ENCODE results near the gene ELMOD3.
"Not testable (repeated sequence)": the region's sequence is repeated elsewhere in the genome, so short reads cannot be mapped to it uniquely, and the experiment has no call there.

ELMOD3 gene

DNA sequence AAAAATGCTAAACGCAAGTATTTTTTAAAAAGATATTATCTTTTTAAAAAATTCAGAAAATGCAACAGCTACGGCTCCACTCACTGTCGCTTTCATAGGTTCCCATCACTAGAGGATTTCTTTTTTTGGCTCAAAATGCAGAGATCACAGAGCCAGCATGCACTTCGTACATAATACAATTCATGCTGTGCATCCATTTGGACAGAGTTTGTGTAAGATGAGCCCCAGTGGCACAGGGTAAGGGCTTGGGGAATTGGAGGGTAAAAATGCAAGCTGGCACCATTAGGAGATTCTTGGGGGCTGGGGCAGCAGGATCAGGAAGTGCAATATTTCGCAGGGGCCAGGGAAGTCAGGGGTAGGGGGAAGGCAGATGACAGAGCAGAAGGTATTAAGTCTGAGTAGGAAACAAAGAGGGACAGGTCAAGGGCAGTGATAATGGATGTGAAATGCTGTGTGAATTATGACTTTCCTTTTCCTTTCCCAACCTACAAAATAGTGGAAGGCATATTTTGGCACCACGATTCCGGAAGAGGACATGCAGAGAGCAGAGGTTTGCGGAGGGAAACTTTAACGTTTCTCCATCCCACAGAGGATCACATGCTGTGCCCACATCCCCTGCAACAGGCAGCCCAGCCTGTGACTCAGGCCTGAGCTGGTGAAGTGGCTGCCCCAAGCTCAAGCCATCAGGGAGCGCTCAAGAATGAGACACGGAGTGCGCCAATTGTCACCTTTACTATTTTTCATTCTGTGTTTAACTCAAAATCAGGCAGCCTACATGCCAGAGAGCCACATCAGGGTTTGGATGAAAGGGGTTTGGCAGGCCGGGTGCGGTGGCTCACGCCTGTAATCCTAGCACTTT, 50.9 kb downstream of the ELMOD3 start:
- no peak overlapping the region for H3K4me3 ChIP-seq (ENCODE audit: low read depth, low read length)
- TF ChIP-seq, protein P1, sequence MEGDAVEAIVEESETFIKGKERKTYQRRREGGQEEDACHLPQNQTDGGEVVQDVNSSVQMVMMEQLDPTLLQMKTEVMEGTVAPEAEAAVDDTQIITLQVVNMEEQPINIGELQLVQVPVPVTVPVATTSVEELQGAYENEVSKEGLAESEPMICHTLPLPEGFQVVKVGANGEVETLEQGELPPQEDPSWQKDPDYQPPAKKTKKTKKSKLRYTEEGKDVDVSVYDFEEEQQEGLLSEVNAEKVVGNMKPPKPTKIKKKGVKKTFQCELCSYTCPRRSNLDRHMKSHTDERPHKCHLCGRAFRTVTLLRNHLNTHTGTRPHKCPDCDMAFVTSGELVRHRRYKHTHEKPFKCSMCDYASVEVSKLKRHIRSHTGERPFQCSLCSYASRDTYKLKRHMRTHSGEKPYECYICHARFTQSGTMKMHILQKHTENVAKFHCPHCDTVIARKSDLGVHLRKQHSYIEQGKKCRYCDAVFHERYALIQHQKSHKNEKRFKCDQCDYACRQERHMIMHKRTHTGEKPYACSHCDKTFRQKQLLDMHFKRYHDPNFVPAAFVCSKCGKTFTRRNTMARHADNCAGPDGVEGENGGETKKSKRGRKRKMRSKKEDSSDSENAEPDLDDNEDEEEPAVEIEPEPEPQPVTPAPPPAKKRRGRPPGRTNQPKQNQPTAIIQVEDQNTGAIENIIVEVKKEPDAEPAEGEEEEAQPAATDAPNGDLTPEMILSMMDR (IDR thresholded peaks at IDR 0.05; ENCODE audit: control insufficient read depth, extremely low read depth, insufficient read depth), result no peak
- no peak for DNase-seq (ENCODE audit: low read depth)

DNA sequence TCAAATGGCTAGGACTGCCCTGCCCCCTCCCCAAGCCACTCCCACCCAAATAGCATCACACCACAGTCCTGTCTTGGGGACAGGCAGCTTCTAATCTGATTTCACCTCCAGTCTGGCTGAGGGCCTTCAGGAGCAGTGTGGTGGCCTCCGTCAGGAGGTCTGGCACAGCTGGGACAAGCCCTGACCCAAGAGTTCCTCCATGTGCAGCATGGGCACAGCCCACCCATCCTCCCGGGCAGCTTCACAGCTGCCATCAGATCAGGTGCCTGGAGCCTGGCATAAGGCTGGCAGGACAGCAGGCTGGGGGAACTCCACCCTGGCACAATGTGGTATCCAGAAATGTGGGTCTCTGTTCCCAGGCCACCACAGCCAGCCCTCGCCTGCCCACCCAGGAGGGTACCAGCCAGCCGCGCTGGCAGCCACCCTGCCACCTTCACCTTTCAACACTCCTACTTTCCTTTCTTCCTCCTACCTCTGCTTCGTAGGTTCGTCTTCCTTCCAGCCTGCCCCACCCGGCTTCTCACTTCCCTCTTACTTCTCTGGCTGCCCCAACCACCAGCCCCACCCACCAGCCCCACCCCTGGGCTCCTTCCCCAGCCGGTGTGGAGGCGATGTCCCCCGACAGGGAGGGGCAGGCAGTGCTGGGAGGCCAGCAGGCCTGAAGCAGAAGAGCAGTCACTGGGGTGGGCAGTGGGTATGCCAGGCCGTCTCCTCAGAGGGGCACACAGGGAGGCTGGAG, 55.4 kb downstream of the ELMOD3 start, which contains the start of gene CAPG:
TSS of gene CAPG (minus strand) at position 522 of the 739 bp plus-strand sequence. CDS start 8,221 bp downstream, outside the sequence.
- TF ChIP-seq, protein P1 (IDR thresholded peaks at IDR 0.05; ENCODE audit: control insufficient read depth, extremely low read depth, insufficient read depth), result no peak
- no peak for DNase-seq (ENCODE audit: low read depth)
- no peak within 1 kb of the TSS for H3K4me3 ChIP-seq (ENCODE audit: low read depth, low read length)

DNA sequence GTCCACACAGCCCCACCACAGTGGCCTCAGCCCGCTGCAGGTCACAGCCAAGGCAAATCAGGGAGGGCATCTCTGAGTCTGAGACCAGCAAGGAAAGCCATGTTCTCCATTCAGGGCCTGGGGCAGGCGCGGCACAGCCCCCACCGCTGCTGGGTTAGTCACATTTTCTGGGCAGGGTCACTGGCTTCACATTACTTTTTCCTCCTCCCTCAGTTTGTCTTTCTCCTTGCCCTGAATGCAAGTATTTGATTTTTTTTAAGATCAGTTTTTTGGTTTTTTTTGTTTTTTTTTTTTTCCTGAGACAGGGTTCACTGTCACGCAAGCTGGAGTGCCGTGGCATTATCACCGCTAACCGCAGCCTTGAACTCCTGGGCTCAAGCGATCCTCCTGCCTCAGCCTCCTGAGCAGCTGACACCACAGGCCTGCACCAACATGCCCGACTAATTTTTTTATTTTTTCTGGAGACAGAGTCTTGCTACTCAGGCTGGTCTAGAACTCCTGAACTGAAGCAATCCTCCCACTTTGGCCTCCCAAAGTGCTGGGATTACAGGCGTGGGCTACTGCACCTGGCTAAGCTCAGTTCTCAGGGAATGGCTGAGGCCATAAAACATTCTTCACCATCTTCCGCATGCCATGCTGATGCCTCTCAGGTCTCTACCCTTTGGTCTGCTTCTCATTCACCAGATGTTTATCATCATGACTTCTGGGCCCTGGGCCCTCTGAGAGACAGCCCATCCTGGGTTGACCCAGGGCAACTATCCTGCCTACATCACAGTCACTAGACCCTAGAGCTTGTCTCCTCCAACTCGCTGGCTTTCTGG, 56.2 kb downstream of the ELMOD3 start:
- TF ChIP-seq, protein P1 (IDR thresholded peaks at IDR 0.05; ENCODE audit: control insufficient read depth, extremely low read depth, insufficient read depth), result no peak
- no peak for DNase-seq (ENCODE audit: low read depth)
- no peak overlapping the region for H3K4me3 ChIP-seq (ENCODE audit: low read depth, low read length)

DNA sequence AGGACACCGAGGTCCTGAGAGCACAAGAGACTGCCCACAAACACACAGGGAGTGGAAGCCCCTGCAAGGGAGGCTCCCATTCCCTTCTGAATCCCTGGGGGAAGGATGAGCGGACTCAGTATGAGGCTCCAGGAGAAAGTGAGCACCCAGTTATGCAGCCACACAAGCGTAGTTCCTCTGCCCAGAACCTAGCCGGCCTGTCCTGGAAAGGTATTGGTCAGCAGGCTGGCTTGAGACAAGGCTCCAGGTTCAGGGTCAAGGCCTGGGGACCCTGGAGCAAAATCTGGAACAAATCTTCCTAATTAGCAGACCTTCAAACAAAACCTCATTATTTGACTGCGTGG, 56.8 kb downstream of the ELMOD3 start:
- TF ChIP-seq, protein P1 (IDR thresholded peaks at IDR 0.05; ENCODE audit: control insufficient read depth, extremely low read depth, insufficient read depth), result no peak
- no peak for DNase-seq (ENCODE audit: low read depth)
- H3K4me3 ChIP-seq (ENCODE audit: low read depth, low read length), result no peak overlapping the region

DNA sequence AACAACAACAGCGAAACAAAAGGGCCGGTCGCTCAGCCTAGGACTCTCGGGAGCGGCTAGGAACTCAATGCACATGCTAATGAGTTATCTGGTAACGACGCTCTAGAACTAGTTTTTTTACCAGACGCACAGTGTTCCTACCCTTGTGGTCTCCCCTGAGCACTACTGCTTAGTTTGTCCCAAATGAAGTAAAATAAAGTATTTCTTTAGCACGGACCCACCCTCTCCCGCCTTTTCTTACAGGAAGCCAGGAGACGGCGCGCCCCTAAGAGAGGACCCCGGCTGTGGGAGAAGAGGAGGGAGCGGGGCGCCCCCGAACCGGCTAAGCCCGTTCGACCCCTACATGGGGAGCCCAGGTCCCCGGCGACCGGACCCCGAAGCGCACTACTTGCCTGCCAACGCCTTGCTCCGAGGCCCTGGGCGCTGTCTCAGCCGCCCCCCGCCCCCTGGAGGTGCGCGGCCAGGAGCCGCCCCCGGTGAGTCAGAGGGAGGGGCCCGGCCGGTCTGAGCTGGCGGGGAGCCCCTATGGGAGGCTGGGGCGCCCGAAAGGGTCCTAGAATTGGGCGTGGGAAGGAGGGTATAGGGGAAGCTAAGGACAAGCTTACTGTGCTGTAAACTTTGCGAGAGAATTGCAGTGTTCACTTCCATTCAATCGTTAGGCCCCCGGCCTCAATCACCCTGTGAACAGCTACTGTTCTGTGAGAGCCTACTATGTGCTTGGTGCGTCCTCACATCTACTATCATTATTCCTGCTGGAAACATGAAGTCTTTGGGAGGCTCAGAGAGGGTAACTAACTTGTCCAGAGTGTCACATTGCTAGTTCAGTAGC, 59.2 kb downstream of the ELMOD3 start:
- DNase-seq (ENCODE audit: low read depth), result no peak
- TF ChIP-seq, protein P1 (IDR thresholded peaks at IDR 0.05; ENCODE audit: control insufficient read depth, extremely low read depth, insufficient read depth), result no peak

DNA sequence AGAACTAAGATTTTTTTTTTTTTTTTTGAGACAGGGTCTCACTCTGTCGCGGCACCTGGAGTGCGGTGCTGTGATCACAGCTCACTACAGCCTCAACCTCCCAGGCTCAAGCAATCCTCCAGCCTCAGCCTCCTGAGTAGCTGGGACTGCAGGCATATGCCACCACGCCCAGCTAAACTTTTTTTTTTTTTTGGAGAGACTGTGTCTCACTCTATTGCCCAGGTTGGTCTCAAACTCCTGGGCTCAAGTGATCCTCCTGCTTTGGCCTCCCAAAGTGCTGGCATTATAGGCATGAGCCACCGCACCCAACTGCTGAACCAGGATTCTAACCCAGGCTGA, 59.8 kb downstream of the ELMOD3 start:
- H3K4me3 ChIP-seq (ENCODE audit: low read depth, low read length); DNase-seq (ENCODE audit: low read depth): not testable (repeated sequence)

More for the DNA sequence above, 59.2 kb downstream of the ELMOD3 start:
- no peak overlapping the region for H3K4me3 ChIP-seq (ENCODE audit: low read depth, low read length)
